ENCODE data around the gene BRD9.
"Not testable (repeated sequence)": the region's sequence is repeated elsewhere in the genome, so short reads cannot be mapped to it uniquely, and the experiment has no call there.

The BRD9 gene

DNA sequence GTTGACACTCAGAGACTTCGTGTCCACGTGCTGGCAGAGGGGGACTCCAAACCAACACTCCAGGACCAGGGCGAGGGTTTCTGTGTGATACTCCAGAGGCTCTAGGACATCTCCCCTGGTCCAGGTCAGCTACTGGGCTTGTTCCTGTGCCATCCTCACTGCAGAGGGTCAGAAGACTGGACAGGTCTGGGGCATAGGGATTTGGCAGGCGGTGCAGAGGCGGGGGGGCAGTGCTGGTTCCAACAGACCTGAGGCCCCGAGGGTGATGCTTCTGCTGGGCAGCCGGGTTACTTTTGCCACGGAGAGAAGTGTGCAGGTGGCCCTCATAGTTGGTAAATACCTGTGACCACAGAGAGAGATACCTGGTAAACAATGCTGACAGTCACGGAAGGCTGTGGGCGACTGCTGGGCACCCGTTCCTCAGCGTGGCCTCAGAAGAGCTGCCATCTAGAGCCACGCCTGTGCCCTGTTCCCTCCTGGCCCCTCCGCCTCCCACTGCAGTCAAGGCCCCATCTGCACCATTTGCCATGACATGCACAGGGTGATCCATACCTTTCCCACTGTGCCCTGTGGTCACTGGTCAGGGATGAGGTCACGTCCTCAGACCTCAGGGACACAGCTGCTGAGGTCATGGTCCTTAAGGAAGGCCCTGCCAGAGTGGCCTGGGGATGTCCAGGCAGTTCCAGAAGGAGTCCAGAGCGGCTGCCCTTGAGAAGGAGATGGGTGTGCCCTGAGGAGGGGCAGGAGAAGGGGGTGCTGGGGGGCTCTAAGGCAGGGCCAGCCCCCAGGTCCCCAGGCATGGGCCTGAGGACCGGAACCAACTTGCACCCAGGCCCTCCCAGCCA lies 30.1 kb upstream of the BRD9 start:
- DNase-seq = no peak

DNA sequence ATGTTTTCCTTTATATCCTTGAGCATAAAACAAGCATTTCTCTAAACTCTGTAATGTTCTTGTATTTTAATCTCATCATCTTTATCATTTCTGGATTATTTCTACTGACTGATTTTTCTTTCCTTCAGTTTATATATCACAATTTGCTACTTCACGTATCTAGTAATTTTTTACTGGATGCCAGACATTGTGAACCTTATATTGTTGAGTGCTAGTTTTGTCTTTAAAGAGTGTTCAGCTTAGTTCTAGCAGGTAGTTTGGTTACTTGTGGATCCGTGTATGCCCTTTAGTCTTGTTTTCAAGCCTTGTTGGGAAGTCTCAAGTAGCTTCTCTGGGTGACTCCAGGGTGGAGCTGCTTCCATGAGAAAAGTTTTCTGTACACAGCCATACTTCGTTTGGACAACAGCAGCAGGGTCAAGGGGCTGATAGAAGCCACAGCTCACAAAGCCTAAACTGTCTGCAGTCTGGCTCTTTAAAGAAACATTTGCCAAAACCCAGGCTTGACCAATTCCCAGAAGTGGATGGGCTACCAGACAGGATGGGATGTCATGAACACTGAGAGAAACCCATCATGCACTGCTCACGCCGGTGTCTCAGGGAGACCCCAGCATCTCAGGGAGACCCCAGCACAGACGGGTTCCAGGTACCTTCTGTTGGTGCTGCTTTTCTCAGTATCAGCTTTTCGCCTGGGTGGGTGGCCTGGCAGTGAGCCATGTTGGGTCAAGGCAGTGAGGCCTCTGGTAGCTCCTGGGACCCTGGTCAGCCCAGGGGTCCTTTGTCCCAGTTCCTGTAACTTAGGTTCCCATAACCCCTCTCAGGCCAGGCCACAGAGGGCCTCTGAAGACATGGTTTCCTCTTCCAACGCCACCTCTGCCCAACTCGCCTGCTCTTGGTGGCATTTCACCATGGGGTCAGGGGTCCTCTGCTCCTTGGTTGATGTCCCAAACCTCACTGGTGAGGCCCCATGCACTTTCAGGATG lies 29.1 kb upstream of the BRD9 start:
- no peak for DNase-seq

DNA sequence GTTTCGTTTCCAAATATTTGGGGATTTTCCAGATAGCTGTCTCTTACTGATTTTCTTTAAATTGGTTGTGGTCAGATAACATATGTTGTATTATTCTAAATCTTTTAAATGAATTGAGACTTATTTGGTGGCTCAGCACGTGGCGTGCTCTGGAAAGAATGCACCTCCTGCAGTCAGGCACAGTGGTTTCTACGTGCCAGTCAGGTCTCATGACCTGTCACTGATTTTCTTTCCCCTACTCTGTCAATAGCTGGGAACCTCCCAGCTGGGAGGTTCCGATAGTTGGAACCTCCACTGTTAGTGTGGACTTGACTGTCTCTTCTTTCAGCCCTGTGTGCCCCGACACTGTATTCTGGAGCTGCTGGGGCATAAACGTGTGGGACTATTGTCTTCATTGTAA lies 27.7 kb upstream of the BRD9 start:
- DNase-seq = no peak

DNA sequence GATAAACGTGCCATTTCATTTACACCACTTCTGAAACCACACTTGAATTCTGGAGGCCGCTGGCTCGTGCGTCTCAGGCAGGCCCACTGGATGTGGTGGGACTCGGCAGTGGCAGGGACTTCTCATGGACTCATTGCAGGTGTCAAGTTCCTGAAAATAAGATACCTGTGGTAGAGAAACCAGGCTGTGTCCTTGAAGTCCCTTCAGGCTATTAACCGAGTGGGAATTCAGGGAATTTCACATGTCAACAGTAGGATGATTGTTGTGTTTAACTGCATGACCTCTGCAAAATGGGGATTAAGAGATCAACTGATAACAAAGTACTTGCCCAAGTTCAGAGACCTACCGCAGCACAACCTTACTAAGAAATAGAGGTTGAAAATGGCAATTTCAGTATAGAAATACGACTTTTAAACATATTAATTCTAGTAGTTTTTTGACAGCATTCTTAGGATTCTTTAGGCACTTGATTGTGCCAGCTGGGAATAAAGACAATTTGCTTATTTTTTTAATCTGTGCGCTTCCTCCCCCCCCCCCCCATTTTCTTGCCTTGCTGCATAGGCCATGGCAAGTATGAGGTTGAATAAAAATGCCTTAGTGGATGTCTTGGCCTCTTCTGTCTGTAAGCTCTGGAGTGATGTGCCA lies 26.9 kb upstream of the BRD9 start:
- no peak for DNase-seq

DNA sequence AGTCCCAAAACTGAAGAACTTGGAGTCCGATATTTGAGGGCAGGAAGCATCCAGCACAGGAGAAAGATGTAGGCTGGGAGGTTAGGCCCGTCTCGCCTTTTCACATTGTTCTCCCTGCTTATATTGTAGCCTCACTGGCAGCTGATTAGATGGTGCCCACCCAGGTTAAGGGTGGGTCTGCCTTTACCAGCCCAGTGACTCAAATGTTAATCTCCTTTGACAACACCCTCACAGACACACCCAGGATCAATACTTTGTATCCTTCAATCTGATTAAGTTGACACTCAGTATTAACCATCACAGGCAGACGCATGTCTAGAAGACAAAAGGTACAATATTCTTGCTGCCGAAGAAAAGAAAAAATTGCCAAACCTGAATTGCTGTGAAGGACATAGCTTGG lies 26.1 kb upstream of the BRD9 start:
- not testable (repeated sequence) for DNase-seq

DNA sequence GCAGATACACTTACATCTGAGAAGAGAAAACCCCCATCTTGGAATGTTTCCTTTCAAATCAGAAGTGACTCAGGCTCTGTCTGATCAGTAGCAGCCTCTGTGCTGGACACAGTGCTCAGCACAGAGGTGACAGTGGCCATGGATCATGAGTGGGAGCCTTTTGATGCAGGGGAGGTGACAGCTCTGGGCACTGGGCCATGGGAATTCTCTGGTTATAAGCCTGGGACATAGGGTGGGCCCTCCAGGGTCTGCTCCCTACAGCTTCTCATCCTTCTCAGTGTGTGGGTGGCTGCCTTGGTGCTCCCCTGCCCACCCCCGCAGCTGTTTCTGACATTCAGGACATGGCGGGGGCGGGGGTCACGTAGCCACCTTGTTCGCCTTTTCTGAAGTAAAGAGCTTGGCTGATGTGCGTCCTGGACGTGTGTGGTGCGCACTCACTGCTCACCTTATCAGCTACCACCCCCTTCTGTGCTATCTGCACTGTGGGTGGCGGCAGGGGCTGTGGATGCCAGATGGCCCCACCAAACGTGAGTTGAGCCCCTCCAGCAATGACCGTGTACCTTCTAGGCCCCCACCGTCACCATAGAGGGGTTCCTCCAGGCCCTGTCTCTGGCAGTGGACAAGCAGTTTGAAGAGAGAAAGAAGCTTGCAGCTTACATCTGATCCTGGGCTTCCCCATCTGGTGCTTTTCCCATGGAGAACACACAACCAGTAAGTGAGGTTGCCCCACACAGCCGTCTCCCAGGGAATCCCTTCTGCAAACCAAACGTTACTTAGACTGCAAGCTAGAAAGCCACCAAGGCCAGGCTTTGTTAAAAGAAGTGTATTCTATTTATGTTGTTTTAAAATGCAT lies 24.1 kb upstream of the BRD9 start:
- DNase-seq = no peak

DNA sequence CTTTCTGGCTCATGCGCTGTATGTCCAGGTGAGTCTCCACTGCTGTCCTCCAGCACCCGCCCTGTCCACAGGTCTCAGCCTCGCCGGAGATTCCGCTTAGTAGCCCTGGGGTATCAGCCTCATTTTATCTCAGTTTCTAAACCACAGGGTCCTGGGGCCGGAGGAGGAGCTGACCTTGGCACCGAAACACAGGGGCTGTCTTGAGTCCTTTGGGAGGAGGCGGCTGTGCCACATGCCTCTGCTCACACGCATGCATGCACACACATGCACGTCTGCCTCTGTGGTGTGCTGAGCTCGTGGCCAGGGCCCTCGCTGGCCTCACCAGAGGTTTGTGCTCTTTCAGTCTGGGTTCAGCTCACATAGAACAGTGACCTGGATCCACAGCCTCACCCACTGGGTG lies 23.3 kb upstream of the BRD9 start:
- DNase-seq = no peak

DNA sequence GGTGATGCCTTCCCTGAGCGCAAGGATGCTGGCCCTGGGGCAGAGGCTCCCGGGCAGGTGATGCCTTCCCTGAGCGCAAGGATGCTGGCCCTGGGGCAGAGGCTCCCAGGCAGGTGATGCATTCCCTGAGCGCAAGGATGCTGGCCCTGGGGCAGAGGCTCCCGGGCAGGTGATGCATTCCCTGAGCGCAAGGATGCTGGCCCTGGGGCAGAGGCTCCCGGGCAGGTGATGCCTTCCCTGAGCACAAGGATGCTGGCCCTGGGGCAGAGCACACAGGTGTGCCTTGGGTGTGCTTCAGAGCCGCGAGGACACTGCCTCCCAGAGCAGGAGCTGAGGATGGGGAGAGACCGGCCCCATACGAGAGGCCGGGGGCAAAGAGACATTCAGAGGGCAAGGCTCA lies 22.7 kb upstream of the BRD9 start:
- not testable (repeated sequence) for DNase-seq

DNA sequence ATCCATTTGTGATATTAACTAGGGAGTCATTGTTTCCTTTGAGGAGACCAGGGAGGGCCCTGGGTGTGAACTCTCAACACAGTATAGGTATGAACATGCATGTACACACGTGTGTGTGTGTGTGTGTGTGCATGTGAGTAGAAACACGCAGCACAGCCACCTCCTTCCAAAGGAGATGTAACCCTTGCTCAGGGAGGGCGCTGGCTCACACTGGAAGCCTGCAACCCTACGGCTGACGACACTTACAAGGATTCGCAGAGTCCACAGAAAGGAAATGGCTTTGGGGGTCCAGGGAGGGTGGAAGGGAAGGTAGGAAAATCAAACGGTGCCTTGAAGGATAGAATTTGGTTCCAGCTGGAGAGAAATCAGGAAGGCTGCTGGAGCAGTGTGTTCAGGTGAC lies 22.0 kb upstream of the BRD9 start:
- no peak for DNase-seq

DNA sequence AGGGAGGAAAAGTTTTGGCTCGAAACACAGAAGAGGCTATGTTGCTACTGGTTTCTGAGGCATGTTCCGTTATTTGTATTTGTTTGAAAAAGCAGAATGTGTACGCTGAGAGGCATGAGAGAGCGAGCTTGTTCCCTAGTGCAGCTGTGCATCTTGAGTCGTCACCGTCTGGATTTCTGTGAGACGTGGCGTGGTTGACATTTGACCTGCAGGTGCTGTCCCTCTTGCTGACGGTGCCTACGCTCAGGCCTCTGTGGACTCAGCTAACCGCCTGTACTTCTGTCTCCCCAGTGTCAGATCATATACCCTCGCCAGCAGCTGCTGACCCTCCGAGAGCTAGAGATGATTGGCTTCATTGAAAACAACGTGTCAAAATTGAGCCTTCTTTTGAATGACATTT lies 21.6 kb upstream of the BRD9 start:
- DNase-seq = no peak

DNA sequence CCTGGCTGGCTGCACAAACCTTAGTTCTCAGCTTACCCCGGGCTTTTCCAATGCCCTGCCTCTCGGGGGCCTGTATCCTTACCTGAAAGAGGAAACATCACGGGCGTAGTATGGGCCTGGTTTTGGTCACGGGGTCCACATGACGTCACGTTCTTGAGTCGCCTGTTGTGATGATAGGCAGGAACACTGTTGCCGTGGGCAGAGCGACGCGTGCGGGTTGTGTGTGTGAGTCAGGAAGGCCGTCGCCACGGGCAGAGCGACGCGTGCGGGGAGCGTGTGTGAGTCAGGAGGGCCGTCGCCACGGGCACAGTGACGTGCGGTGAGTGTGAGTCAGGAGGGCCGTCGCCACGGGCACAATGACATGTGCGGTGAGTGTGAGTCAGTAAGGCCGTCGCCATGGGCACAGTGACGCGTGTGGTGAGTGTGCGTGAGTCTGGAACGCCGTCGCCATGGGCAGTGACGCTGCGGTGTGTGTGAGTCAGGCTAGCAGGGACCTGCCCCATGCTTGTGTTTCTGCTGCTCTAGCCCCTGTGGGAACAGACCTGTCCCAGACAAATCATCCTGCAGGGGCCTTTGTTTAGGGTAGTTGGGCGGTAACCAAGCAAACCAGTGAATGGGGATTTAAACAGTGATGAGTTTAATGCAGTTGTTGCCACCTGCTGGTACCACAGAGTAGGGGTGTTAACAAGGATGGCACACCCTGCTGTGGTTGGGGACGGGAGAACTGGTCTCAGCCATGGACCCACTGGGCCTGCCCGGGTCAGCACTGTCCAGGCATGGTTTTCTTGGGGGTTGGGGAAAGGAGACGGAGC lies 19.9 kb upstream of the BRD9 start:
- peak; percentile 91 for DNase-seq

DNA sequence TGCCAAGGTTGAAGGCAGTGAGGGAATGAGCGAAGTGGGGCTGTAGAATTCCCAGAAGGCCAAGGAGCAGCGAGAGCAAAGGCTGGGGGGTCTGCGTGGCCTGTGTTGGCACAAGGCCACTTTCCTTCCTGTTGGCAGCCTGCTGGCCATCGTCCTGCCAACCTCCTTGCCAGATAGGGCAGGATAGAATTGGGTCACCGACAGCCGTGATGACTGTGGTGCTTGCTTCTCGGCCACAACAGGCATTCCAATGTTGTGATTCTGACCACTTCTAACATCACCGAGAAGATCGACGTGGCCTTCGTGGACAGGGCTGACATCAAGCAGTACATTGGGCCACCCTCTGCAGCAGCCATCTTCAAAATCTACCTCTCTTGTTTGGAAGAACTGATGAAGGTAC lies 19.0 kb upstream of the BRD9 start:
- no peak for DNase-seq

DNA sequence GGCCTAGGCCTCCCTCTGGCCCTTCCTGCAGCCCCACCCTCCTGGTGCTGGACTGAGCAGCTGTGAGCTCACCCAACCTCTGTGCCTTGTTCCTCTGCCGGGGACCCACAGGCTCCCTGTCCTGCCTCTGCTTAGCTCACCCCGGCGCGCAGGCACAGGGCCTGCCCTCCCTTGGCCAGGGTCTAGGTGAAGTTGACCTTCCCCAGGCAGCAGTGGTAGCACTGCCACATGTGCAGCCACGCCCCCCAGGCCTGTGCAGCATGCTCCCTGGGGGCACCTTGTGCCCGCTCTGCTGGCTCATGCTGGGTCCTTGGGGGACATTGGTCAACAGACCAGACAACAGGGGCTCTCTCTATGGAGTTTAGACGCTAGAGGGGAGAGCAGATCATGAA lies 18.2 kb upstream of the BRD9 start:
- DNase-seq = no peak

DNA sequence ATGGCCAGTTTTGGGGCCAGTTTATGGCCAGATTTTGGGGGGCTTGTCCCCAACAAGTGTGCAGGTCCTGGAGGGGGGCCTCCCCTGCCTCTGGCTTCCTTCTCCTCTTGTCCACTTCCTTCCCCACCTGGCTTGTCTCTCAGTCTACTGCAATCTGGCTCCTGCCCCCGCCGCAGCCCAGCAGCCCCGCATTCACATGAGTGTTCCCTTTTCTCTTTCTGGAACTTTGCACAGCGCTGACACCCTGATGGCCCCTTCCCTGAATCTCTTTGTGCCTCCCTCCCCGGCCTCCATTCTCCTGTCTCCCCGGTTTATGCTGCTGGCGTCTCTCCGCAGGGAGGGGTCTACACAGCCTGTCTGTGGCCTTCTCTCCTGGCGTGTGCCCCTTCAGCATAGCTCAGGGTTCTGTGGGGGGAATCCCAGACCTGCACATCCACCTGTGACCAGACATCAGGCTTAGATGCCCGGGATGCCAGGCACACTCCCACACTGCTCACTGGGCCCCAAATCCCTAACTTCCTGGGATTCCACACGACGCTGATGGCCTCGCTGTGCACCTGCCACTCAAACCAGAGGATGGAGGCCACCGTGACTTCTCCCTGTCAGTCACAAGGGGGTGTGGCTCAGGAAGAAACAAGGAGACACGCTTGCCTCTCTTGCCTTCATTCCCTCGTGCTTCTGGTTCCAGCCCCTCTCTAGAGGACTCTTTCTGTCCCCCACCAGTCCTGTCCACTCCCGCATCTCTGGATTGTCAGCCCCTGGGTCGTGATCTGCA lies 17.6 kb upstream of the BRD9 start:
- no peak for DNase-seq

DNA sequence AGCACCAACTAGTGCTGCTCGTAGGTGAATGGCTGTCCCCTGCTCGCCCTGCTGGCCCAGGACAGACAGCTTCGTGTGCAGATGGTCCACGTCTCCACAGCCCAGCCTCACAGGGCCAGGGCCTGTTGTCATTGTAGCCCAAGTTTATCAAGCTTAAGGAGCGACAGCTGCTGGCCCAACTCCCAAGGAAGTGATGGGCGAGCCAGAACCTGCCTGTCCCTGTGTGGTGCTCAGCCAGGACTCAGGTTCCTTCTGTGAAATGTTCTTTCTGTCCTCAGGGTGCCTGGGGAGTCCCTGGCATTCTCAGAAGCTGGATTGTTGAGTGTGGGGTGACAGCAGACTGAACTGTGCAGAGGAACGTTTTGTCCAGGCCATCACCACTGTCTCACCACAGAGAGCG lies 16.5 kb upstream of the BRD9 start:
- DNase-seq = no peak

DNA sequence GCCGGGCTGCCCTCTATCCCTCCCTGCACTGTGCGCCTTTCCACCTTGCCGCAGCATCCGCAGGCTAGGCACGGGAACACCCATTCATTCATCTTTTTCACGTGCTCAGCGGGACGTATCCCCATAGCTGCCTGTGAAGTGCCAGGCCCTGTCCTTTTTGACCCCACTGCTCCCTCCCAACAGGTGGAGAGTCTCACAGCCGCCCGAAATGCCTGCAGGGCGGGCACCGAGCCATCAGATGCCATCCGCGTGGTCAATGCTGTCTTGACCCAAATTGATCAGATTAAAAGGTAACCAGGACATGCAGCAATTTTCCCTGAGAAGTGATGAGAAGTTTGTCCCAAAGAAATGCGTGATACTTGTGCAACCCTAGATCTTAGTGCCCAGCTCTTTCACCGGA lies 15.6 kb upstream of the BRD9 start:
- no peak for DNase-seq

DNA sequence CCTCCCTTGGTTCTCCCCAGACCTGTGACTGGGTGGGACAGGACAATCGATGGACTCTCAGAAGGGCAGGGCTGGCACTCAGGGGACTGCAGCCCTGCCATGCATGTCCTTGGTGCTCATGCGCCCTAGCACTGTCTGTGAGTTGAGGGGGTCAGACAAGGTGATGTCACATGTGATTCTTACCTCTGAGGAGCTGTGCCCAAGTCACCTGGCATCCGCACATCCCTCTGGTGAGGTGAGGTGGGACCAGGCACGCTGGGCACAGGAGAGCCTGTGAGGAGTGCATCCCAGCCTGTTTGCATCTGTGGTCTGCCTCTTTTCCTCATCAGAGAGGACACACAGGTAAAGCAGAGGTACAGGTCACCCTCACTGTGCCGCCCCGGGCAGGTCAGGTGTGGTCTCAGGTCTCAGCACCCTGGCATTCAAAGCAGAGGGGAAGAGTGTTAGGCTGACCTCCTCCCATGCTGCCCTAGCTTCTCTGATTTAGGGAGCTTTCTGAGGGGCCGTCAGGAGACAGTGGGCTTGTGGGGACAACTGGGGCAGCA lies 14.8 kb upstream of the BRD9 start:
- DNase-seq = no peak

DNA sequence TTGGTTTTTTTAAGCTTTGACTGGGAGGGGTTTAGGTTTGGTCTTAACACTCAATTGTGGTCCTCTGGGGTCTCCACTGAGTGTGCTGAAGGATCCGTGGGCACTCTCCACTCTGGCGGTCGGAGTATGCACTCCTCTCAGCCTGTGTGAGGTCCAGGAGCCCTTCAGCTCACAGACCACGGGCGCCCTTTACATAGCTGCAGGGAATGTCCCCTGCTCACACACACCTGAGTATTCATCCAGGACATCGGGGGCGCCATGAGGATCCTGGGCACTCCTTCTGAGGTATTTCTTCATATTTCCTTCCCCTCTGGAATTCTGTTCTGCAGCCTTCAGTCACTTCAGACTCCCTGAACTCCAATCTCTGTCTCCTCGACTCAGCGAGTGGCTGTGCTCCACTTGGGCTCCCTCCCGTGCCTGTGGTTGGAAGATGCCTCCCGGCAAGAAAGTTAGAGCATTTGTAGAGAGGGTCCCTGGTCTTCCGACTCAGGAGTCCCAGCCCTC lies 12.6 kb upstream of the BRD9 start:
- DNase-seq = no peak

DNA sequence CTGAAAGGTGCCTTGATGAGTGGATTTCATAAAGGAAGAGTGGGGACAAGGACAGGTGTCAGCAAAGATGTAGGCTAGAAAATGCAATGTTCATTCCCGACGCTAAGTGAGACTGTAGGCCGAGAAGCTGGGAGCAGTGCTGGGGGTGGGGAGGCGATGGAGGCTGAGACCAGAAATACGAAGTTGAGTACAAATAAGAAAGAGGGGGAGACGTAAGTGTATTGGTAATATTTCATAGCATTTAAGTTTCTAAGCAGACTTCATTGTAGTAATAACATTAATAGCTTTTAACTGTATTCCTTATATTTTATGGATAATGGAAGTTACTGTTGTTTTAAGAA lies 11.1 kb upstream of the BRD9 start:
- DNase-seq = no peak

DNA sequence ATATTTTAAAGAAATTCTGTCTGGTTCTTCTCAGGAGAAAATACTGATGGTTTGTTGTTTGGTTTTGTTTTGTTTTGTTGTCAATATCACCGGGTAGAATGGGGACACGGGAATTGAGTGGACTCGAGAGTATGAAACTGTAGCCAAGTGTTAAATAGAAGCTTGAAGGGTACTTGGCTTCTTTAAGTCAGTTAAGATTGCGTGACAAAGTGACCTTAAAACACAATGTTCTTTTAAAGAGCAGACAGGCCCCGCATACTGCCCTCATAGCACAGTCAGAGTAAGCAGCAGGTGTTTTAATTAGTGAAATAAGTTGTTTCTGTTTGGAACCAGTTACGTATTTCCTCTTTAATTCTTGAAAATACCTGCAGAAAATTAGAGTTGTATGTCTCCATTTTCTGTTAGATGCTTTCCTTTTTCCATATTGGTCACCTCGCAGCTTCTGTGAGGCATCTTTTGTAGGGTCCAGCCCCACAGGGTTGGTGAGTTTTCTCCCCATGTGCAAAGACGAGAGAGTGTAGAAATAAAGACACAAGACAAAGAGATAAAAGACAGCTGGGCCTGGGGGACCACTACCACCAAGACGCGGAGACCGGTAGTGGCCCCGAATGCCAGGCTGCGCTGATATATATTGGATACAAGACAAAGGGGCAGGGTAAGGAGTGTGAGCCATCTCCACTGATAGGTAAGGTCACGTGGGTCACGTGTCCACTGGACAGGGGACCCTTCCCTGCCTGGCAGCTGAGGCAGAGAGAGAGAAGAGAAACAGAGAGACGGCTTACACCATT lies 9.7 kb upstream of the BRD9 start:
- DNase-seq = no peak

Data from stimulated activated CD4-positive, alpha-beta T cell treated with anti-CD3 and anti-CD28 coated beads, Interleukin-1b, Interleukin-23, amount 100 ng/mL, for 48 hours (primary cell).